GM19324 (cell line): ENCODE measurements around the gene MESP2.

Source experiments
- ATAC-seq: cut with Tn5 transposase; IDR thresholded peaks from one replicate; pipeline ENCODE4 v1.9.1; 2021; ENCODE audit warnings: mild to moderate bottlenecking, moderate library complexity; ENCODE audit not compliant: unreplicated experiment, low FRiP score

The MESP2 gene

DNA sequence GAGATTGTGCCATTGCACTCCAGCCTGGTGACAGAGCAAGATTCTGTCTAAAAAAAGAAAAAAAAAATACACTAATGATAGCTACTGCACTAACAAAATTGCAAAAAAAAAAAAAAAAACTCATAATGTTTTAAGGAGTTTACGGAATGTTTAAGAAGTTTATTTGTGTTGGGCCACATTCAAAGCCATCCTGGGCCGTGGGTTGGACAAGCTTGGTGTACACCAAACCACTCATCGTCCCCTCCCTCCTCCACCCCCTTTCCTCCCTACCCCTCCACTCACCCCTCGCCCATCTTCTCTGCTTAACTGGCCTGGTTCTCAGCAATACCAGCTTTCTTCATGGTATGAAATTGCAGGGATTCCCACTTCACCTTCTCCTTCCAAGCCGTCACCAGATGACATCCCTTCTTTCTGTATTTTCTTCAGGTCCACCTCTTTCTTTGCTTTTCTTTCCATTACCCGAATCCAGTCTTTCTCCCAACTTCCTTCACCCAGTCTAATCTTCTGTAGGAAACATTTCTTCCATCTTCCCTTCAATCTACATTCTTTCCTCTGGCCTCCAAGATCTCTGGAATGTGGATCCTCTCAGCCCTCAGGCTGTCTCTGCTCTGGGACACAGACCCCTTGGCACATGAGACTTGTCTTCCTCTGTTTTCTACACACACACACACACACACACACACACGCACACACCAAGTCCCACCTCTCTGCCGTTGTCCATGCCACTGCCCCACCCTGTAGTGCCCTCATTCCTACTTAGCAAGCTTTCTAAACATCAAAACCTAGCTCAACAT lies 21.6 kb upstream of the MESP2 start:
- no peak for ATAC-seq

DNA sequence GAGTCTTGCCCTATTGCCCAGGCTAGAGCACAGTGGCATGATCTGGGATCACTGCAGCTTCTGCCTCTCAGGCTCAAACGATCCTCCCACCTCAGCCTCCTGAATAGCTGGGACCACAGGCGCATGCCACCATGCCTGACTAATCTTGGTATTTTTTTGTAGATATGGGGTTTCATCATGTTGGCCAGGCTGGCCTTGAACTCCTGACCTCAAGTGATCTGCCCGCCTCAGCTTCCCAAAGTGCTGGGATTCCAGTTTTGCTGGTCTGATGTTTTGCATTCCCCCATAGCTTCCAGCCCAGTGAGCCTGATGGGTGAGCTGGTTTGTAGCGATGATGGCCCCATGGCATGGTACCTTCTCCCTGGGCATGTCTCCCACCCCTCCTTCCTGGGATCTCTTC lies 20.4 kb upstream of the MESP2 start:
- no peak for ATAC-seq

DNA sequence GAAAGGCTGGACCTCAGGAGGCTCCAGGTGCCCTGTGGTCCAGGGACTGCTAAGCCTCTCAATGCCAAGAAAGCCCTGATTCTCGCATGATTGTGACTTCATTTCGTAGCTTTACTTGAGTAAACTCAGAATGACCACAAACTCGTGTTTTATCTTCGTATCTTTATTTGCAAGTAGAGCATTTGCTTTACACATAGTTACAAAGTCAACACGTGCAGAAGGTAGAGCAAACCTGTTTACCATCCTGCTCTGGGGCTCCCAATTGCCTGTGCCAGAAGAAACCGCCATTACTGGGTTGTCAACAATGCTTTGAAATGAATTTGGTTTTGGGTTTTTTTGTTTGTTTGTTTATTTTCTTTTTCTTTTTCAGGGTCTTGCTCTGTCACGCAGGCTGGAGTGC lies 19.2 kb upstream of the MESP2 start:
- no peak for ATAC-seq

DNA sequence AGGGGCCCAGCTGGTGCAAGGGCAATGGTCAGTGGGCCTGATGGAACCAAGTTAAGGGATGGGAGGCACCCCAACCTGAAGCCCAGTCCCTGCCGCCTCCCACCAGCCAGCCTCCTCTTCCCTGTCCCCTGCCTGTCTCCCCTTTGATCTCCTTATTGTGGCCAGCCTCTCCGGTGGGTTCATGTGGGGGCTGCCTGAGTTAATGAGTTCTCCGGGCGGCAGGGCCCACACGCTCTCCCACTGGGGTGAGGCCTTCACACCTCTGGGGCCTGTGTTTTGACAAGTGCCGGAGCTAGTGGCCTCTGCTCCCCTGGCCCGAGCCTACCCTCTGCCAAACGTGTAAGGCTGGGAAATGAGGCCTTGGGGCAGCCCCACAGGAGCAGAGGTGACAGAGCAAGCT lies 17.8 kb upstream of the MESP2 start:
- no peak for ATAC-seq

DNA sequence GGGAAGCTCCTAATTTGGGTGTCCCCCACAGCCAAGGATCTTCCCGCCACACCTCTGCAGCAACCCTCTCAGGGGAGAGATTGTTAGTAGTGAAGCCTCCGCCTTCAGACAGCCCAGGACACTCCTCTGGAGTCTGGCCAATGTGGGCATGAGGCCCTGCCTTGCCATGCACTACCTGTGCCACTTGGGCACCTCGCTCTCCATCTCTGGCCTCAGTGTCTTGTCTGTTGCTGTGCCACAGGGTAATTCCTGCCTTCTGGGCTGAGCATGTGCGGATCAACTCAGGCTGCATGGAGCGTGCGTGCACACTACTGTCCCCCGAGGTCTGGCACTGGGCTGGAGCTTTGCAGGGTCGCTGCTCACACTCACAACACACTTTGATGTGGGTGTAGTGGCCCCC lies 17.2 kb upstream of the MESP2 start:
- ATAC-seq, result no peak

DNA sequence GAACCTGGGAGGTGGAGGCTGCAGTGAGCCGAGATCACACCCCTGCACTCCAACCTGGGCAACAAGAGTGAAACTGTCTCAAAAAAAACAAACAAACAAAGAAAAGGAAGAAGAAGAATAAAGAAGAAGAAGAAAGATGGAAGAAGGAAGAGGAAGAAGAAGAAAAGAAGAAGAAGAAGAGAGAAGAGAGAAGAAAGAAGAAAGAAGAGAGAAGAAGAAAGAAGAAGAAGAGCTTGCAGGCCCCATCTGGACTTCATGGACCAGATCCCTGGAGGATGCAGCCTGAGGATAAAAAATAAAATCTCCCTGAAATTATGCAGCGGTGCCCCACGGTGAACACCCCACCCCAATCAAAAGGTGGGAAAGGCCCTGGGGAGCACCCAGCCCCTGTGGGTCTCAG lies 16.3 kb upstream of the MESP2 start:
- no peak for ATAC-seq

DNA sequence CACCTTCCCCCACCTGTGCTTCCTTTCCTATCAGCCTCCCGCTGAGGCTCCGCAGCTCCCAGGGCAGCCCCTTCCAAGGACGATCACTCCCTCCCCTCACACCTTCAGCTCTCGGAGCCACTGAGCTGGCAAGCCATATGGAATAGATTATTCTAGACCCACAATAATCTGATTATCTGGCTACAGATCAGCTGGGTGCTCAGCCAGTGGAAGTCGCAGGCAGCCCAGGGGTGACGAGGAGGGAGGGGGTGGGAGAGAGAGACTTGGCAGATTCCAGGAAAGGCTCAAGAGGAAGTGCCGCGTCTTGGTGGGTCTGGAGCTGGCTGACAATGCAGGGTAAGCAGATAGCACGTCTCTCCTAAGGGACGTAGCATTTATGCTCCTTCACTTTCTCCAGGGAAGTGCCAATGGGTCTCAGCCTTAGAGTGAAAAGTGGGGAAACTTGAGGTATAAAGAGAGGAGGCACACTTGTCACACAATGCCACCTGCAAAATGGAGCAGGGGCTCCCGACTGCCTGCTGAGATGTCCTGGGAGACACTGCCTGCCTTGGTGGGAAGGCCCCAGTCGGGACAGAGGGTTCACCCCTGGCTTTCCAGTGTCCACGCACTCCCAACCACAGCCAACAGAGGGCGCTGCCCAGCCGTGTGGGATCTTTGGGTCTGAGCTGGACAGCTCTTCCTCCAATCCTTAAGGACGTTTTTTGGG lies 15.7 kb upstream of the MESP2 start:
- no peak for ATAC-seq

DNA sequence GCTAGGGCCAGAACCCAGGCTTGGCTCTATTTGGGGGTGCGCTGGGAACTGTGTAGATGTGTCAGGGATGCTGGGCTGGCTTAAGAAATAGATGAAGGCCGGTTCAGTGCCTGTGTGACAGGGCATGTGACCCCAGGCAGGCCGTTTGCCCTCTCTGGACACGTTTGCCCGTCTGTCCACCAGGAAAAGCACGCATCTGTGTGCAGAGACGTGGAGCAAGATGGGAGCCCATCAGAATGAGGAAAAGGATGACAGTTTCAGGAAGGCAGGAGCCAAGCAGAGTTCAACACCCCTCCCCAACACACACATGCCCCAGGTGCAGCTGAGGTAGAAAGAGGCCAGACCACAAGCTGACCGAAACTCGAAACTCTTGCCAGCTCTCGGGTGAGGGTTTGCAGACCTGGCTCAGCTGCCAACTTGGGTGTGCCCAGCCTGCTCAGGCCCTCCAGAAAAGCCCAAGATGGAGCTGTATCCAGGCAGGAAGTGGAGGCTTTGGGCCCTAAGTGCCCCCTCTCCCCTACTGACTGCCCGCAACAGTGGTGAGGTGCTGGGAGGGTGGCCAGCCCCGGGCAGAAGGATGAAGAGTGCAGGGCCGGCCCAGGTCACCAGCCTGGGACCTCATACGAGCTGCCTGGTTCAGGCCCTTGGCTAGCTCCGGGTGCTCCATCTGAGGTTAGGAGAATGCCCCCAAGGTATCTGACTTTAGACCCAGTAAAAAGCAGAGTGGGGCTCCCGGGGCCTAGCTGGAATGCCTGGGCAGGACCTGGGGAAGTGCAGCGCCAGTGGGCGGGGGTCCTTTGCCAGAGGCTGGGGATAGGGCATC lies 14.9 kb upstream of the MESP2 start:
- ATAC-seq, result peak; percentile 74

DNA sequence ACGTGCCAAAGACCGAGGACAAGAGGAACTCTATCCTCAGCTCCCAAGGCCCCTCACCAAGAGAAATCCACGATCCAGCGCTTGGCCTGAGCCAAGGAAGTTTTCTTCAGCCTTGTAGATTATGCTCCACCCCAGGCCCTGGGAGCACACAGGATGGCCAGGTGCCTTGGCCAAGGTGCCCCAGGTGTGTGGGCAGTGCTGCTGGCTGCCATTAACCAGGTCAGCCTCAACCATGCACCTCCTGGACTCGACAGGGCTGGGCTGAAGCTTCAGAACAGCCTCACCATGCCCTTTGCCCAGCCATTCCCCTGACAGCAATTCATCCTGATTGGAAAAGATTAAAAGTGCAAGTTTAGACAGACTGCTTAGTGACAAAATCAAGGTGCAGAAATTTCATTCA lies 14.2 kb upstream of the MESP2 start:
- ATAC-seq, result no peak

DNA sequence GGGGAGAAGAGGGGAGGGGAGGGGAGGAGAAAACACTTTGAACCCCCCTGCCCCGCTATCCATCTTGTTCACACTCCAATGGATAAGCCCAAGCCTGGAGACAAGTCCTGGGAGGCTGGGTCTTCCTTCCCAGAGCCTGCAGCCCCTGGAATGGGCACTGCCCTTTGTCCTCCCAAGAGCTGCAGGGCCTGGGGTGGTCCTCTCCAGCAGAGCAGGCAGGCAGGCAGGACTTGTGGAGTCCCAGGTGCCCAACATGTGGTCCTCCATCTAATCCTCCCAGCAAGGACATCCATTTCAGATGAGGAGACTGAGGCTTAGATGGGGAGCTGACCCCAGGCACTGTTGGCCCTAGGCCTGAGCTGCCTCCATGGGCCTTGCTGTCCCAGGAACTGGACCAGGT lies 10.4 kb upstream of the MESP2 start:
- ATAC-seq, result no peak

DNA sequence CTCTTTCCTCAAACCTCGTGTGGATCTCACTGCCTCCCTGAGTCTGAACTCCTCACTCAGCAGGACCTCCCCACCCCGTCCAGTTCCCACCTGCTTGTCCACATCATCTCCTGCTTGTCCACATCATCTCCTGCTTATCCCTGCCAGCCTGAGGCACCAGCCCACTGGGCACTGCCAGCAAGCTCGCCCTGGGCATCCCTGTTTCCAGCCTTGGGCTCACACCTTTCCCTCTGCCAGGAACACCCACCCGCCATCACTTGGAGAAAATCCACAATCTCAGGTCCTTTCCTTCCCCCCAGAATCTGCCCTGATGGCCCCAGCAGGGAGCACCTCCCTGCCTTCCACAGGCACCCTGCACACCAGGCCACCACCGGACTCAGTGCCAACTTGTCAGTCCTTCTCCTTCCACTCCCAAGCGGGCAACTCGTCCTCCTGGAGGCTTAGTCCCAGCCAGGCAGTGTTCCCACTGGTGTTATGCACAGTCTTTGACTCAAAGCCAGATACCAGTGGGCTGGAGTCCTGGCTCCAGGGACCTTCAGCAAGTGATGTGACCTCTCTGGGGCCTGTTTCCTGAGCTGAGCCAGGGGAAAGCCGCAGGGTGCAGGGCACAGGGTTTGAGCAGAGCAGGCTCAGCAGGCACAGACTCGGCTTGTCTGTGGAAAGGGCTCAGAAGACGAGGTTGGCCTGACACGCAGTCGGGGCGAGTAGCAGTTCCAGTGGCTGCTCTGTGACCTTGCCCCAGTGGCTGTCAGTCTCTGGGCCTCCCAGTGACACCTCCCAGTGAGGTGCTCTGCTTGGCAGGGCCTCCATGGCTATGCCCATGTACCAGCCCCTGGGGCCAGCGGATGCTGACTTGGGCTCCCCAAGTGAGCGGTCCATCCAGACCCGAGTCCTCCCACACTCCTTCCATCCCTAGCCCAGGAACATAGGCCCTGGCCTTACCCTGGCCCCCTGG lies 9.5 kb upstream of the MESP2 start:
- no peak for ATAC-seq

DNA sequence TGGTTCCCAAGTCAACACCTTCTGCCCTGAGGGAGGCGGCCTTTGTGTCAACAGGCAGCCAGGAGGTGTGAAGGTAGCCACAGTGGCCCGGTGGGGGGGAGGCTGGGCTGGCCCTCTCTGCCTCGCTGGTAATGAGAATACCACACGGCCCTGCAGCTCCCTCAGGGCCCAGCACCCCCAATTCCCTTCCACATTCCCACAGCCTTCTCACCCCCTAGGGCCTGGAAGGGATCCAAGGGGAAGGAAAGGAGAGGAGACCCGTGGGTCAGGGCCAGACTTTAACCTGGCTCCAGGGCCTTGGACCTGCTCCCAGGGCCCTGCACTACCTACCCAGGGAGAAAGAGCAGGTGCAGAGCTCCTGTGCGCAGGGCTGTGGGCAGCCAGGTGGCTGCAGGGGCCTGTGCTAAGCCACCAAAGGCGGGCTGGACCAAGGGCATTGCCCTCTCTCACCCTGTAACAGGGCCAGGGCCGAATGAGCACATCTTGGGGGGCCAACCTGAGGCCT lies 8.7 kb upstream of the MESP2 start:
- no peak for ATAC-seq

DNA sequence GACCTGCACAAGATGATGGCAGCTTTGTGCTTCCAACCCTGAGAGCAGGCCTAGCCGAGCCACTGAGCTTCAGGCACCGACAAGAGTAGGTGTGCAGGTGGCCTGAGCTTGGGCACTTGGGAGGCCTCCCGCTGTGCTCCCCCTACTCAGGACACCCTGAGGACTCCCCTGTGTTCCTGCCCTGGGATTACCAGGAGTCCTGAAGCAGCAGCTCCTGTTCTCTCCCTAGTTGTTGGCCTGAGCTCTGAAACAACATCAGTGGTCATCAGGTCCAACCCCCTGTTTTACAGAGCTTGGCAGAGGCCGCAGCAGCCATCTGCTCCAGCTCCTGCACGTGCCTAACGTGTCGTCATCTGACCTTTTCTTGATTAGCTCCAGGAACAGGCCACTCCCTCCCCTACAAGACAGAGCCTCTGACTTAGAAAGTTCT lies 8.0 kb upstream of the MESP2 start:
- ATAC-seq, result no peak

DNA sequence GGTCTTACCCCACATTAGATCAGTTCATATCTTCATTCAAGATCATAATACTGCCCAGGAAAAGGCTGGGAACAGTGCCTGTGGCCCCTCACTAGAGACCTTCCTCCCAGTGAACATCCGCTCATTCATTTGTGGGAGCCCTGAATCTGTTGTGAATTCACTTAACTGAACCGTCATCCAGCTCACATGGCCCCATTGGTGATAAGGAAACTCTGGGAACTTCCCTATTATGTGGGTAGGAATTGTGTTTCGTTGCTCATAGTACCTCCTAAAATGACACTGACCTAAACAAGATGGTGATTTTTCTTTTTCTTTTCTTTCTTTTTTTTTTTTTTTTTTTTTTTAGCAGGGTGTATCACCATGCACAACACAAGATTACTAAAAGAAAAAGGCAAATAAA lies 6.8 kb upstream of the MESP2 start:
- ATAC-seq, result no peak

DNA sequence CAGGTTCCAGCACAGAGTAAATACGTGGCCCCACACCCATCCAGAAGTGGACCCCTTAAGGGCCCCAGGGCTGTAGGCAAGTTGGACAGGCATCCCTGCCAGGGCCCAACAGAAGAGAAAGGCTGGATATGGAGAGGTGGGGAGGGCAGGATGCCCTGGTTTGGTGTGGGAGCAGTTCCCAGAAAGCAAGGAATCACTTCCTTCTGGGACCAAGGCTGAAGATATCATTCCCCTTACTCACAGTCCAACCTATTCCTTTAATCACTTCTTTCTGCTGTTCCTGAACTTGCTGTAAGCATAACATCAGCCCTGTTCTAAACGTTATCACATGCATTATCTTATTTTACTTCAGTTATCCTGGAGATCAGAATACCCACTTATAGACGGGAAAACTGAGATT lies 6.1 kb upstream of the MESP2 start:
- no peak for ATAC-seq

DNA sequence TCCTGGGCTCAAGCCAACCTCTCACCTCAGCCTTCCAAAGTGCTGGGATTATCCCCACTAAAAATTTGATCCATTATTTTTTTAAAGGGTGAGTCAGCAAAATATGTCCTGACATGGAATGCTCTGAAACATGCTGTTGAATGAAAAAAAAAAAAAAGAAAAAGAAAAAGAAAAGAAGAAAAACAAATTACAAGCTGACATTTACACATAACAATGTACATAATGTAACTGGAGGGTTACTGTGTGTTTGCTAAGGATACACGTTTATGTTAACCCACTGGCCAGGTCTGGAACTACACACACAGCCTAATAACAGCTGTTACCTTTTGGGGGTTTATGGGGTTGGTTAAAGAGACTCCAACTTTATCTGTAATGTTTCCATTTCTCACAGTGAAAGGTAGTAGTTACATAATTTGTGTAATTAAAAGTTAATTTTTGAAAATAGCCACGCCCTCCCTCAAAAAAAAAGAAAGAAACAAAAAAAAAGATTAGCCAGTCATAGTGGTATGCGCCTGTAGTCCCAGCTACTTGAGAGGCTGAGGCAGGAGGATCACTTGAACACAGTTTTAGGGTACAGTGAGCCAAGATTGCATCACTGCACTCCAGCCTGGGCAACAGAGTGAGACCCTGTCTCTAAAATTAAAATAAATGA lies 3.1 kb upstream of the MESP2 start:
- no peak for ATAC-seq

DNA sequence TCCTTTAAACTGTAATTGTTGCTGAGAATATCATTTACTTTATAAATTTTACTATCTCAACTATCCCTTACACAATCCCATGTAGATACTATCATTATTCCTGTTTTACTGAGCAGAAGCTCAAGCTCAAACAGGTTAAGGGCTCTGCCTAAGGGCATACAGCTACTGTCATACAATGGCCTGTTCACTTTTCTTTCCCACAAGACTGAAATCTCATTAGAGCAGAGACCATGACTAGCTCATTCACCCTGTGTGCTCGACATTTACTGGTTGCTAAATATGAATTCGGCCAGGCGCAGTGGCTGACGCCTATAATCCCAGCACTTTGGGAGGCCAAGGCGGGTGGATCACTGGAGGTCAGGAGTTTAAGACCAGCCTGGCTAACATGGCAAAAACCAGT lies 1.6 kb upstream of the MESP2 start:
- no peak for ATAC-seq

DNA sequence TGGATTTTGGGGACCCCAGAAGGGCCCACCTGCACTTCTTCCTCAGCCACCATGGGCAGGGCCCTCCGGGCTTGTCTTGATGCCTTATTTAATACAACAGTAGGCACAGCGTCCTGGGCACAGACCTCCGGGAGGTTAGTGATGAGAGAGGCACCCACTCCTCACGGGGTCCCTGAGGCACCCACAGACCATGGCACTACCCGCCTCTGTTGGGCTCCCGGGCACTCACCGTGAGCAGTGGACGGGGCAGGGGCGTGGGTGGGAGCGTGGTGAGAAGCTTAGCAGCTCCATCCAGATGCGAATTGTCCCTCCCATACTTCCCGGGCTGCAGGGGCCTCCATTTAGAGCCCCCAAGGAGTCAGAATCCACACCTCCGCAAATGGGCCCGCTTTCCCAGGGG lies 317 bp upstream of the MESP2 start:
- no peak for ATAC-seq

DNA sequence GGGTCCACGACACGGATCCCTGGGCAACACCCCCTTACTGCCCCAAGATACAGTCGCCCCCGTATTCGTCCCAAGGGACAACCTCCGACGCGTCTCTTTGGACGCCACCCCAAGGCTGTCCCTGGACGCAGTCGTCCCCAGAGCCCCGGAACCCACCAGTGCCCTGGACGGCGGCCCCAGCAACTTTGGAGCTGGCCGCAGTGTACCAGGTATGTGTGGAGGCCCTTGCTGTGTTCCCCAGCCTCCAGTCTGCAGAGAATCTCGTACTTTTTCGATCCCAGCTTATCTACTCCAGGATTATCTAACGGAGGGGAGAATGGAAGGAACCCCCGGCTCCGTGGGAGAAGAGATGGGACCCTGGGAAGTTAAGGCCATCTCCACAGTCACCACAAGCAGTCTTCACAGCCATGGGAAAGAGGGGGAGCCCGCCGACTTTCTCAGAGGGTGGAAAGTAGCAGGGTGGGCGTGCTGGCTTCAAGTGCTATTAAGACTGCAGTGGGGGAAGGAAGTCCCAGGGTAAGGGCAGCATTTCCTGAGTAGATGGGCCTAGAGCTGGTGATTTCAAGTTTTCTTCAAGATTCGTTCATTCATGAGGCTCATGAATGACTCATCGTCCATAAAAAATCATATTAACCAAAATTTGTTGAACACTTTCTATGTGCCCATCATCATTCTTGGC lies 1.1 kb downstream of the MESP2 start:
- ATAC-seq, result no peak
